Hair follicle dermal papilla cell (primary cell): Measurements from ENCODE around the gene AMBN. TPM values are rescaled to one million over a fixed set of nuclear protein-coding genes. Genes with fewer than 3 reads are reported as not detected.

Experiments
- total RNA-seq: library from RNA; depleted of rRNA; stranded (reverse); fragments of >200 nt; gene quantifications from 2 replicates; pipeline ENCODE4 v1.2.3, GENCODE V29; 2012

AMBN gene
- total RNA-seq: not detected in 2 replicates

GRCh38 chr4:70591955-70592582, at the start of gene AMBN:
AMBN (plus strand) TSS chr4:70592256; CDS start chr4:70592359, 103 bp downstream.

GRCh38 chr4:70628444-70628843, 36.4 kb downstream of the AMBN start, which contains the start of gene ENAM:
ENAM (plus strand) TSS chr4:70628744; CDS start chr4:70629501, 757 bp downstream.

Other genes with a start within 250 kb of the AMBN start
- gene SMR3A, start 231.5 kb upstream of the AMBN start, total RNA-seq: not detected in 2 replicates
- gene SMR3B, start 209.1 kb upstream of the AMBN start, total RNA-seq: not detected in 2 replicates
- gene OPRPN, start 194.3 kb upstream of the AMBN start, total RNA-seq: not detected in 2 replicates
- not detected in 2 replicates for gene MUC7, start 120.1 kb upstream of the AMBN start, total RNA-seq
- gene AMTN, start 73.7 kb upstream of the AMBN start, total RNA-seq: not detected in 2 replicates
- under 0.01 TPM in 1 of 2 replicates, not detected in the other for gene ENAM, start 36.5 kb downstream of the AMBN start, total RNA-seq
- gene JCHAIN, start 74.3 kb downstream of the AMBN start, total RNA-seq: 1.3 and 2.4 TPM in 2 replicates
- 11.3 and 14.1 TPM in 2 replicates for gene UTP3, start 96.3 kb downstream of the AMBN start, total RNA-seq
- 61.0 and 68.5 TPM in 2 replicates for gene RUFY3, start 129.7 kb downstream of the AMBN start, total RNA-seq
- 63.0 and 67.5 TPM in 2 replicates for gene GRSF1, start 247.6 kb downstream of the AMBN start, total RNA-seq